Endodermal cell (in vitro differentiated cells): ENCODE results near the gene LINGO4. TPM values are rescaled to one million over a fixed set of nuclear protein-coding genes. Genes with fewer than 3 reads are reported as not detected.
A peak's percentile ranks its signal among the peaks of the same experiment; 100 is the strongest.

ENCODE experiments used
- DNase-seq: peaks from one replicate; pipeline ENCODE4 v3.0.0-alpha.2; 2017
- H3K27ac ChIP-seq: 2 replicates; pipeline ENCODE4 v1.5.1; 2013; ENCODE audit warnings: mild to moderate bottlenecking, low read depth, low read length, moderate library complexity
- H3K27me3 ChIP-seq: 2 replicates; pipeline ENCODE4 v1.6.1; 2013; ENCODE audit warnings: mild to moderate bottlenecking, low read length, moderate library complexity; ENCODE audit not compliant: insufficient read depth, control insufficient read depth, poor library complexity, severe bottlenecking
- H3K36me3 ChIP-seq: 2 replicates; pipeline ENCODE4 v1.7.0; 2013; ENCODE audit warnings: mild to moderate bottlenecking, low read length, moderate library complexity; ENCODE audit not compliant: control insufficient read depth, insufficient read depth
- H3K4me1 ChIP-seq: one replicate; pipeline ENCODE4 v1.7.0; 2013; ENCODE audit warnings: low read length; ENCODE audit not compliant: control insufficient read depth, insufficient read depth
- H3K4me3 ChIP-seq: 2 replicates; pipeline ENCODE4 v1.5.1; 2013; ENCODE audit warnings: mild to moderate bottlenecking, low read length, moderate library complexity
- H3K9ac ChIP-seq: 2 replicates; pipeline ENCODE4 v1.6.1; 2013; ENCODE audit warnings: mild to moderate bottlenecking, low read length, moderate library complexity; ENCODE audit not compliant: poor library complexity, severe bottlenecking; ENCODE audit errors: extremely low read depth
- H3K9me3 ChIP-seq: 2 replicates; pipeline ENCODE4 v1.6.1; 2013; ENCODE audit warnings: mild to moderate bottlenecking, low read length, moderate library complexity; ENCODE audit not compliant: control insufficient read depth
- H3K27ac Mint-ChIP-seq: 2 replicates; pipeline ENCODE4 v1.8.0; 2020; ENCODE audit warnings: mixed read lengths
- H3K27me3 Mint-ChIP-seq: 2 replicates; pipeline ENCODE4 v1.8.0; 2021; ENCODE audit warnings: mild to moderate bottlenecking, mixed read lengths; ENCODE audit not compliant: insufficient read depth
- H3K36me3 Mint-ChIP-seq: 2 replicates; pipeline ENCODE4 v1.8.0; 2020; ENCODE audit warnings: low read depth, mixed read lengths
- H3K4me1 Mint-ChIP-seq: 2 replicates; pipeline ENCODE4 v1.8.0; 2020; ENCODE audit warnings: mixed read lengths
- H3K4me3 Mint-ChIP-seq: 2 replicates; pipeline ENCODE4 v1.8.0; 2020; ENCODE audit warnings: mild to moderate bottlenecking, moderate library complexity, mixed read lengths
- H3K9me3 Mint-ChIP-seq: 2 replicates; pipeline ENCODE4 v1.8.0; 2020; ENCODE audit warnings: mild to moderate bottlenecking, mixed read lengths
- CTCF ChIP-seq: fragments of 200-600 bp; sonication (generic); conservative IDR thresholded peaks from 2 replicates; pipeline ENCODE4 v1.5.0; 2021; ENCODE audit warnings: antibody characterized with exemption, mild to moderate bottlenecking
- WGBS, 2 experiments: methylation state at CpG; one replicate each; pipeline versions ENCODE4 v1.1.5 to v1.1.7; 2013; ENCODE audit warnings: missing lambda C conversion rate in 2 of 2, mixed read lengths in 1 of 2; ENCODE audit not compliant: insufficient coverage in 1 of 2, insufficient read length in 1 of 2; 5-methylcytosine and 5-hydroxymethylcytosine counted together
- total RNA-seq, 2 donors: library from RNA; stranded (reverse); fragmentation: NEBNext Ultra II Directional in 1 of 2; extraction: Animal tissue kit (Norgen Biotek cat#: 25700) in 1 of 2; gene quantifications; 2 replicates in 1 of 2; 3 replicates in 1 of 2; pipeline ENCODE4 v1.2.1, GENCODE V29; 2021

LINGO4 gene
- total RNA-seq, 2 donors from 2014 or later, result not detected

- Histone ChIP-seq H3K4me3 (peak overlapping the region; percentile 74), H3K36me3 (no peaks in the 10 kb centered on the region), H3K9me3 (no peaks in the 10 kb centered on the region), H3K4me1 (no peaks in the 10 kb centered on the region), H3K27me3 (peaks cover 49% of the 10 kb centered on the region), H3K27ac (no peak overlapping the region), H3K9ac (no peak overlapping the region)
- Mint-ChIP-seq H3K27me3 (peaks cover 36% of the 10 kb centered on the region), H3K9me3 (no peaks in the 10 kb centered on the region), H3K36me3 (no peaks in the 10 kb centered on the region), H3K4me1 (peaks cover 8% of the 10 kb centered on the region), H3K27ac (no peak overlapping the region), H3K4me3 (peak overlapping the region; percentile 71)
- no peak for TF ChIP-seq CTCF
- DNase-seq, result peak; percentile 77
- 6 to 11% methylated on average over 13 to 117 of the region's 117 CpGs for WGBS, 2 experiments
Measured at GRCh38 chr1:151838222-151839081, 33.2 kb upstream of the LINGO4 start.

DNA sequence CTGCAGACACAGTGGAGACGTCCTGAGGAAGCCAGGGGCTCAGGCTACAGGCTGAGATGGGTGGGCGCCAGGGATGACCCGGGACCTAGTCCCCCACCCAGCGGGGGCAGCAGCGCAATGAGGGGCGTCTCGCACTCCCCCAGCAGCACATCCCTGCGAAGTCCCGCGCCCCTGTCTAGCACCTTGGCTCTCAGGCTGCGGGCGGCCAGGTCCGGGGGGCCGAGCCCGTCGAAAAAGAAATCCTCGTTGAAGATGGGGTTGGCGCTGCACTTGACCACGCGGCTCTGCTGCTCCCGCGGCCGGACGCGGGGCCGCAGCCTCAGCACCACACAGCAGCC lies 32.6 kb upstream of the LINGO4 start:
- no peak for TF ChIP-seq CTCF
- Histone ChIP-seq H3K4me1 (no peaks in the 10 kb centered on the region), H3K27ac (no peak overlapping the region), H3K36me3 (no peaks in the 10 kb centered on the region), H3K4me3 (no peak overlapping the region), H3K27me3 (peaks cover 49% of the 10 kb centered on the region), H3K9me3 (no peaks in the 10 kb centered on the region), H3K9ac (no peak overlapping the region)
- WGBS, 2 experiments, result 19% methylated on average over 19 to 26 of the region's 26 CpGs
- no peaks in the 10 kb centered on the region for H3K36me3 Mint-ChIP-seq
- H3K4me1 Mint-ChIP-seq, result peaks cover 8% of the 10 kb centered on the region
- H3K27ac Mint-ChIP-seq, result no peak overlapping the region
- no peaks in the 10 kb centered on the region for H3K9me3 Mint-ChIP-seq
- H3K4me3 Mint-ChIP-seq, result peak overlapping the region; percentile 36
- H3K27me3 Mint-ChIP-seq, result peaks cover 36% of the 10 kb centered on the region
- no peak for DNase-seq

DNA sequence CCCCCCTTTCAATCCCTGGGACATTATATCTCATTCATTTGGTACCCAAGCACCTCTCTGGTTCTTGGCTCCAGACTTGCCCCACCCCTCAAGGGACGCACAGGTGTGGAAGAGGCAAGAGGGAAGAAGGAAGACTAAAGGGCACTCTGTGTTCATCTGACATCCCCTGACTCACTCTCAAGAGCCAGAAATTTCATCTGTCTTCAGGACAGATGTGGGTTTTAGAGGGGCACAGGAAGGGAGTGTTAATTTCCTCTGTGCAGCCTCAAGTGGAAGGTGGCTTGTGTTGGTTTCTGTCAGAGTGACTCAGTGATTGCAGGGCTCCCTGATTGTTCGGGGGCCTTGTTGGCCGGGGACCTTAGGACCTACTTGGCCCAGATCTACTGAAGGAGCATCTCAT lies 32.0 kb upstream of the LINGO4 start:
- Histone ChIP-seq H3K9me3 (no peaks in the 10 kb centered on the region), H3K36me3 (no peaks in the 10 kb centered on the region), H3K4me3 (no peak overlapping the region), H3K27me3 (peaks cover 49% of the 10 kb centered on the region), H3K9ac (no peak overlapping the region), H3K27ac (no peak overlapping the region), H3K4me1 (no peaks in the 10 kb centered on the region)
- Mint-ChIP-seq H3K36me3 (no peaks in the 10 kb centered on the region), H3K9me3 (no peaks in the 10 kb centered on the region), H3K4me1 (peaks cover 8% of the 10 kb centered on the region), H3K4me3 (peak overlapping the region; percentile 36), H3K27me3 (peaks cover 36% of the 10 kb centered on the region), H3K27ac (no peak overlapping the region)
- 70 to 91% methylated on average over 2 to 3 of the region's 3 CpGs for WGBS, 2 experiments
- no peak for TF ChIP-seq CTCF
- no peak for DNase-seq
